Measurements from ENCODE around the gene GYS2. TPM values are rescaled to one million over a fixed set of nuclear protein-coding genes. Genes with fewer than 3 reads are reported as not detected.

Gene GYS2
- total RNA-seq, 1 donor from 2014 or later, result not detected

GRCh38 chr12:21529456-21529855, 75.2 kb downstream of the GYS2 start:
- DNase-seq (ENCODE audit: low read depth), result no peak
- Histone ChIP-seq H3K4me2 (ENCODE audit: low read length) (no peak overlapping the region), H3K27me3 (ENCODE audit: insufficient read depth, low read length) (no peaks in the 10 kb centered on the region), H3K79me2 (ENCODE audit: insufficient read depth, low read length) (no peaks in the 10 kb centered on the region), H3K9me3 (ENCODE audit: insufficient read depth, low read depth, low read length) (no peaks in the 10 kb centered on the region), H3K36me3 (ENCODE audit: insufficient read depth, low read length) (no peaks in the 10 kb centered on the region), H3K9ac (ENCODE audit: low read length) (no peak overlapping the region), H3K27ac (ENCODE audit: low read depth, low read length) (no peak overlapping the region), H2AFZ (ENCODE audit: low read depth, low read length) (no peak overlapping the region), H4K20me1 (ENCODE audit: insufficient read depth, low read length) (no peaks in the 10 kb centered on the region), H3K4me1 (ENCODE audit: insufficient read depth, low read length) (peaks cover 3% of the 10 kb centered on the region), H3K4me3 (ENCODE audit: insufficient read depth, low read depth, low read length) (no peak overlapping the region)
- H3K4me1 Mint-ChIP-seq (ENCODE audit: low read depth, unreplicated experiment), result peaks cover 20% of the 10 kb centered on the region
- no peaks in the 10 kb centered on the region for H3K27me3 Mint-ChIP-seq (ENCODE audit: low read depth, unreplicated experiment)
- H3K4me3 Mint-ChIP-seq (ENCODE audit: unreplicated experiment), result no peak overlapping the region
- no peaks in the 10 kb centered on the region for H3K9me3 Mint-ChIP-seq (ENCODE audit: unreplicated experiment)
- FAIRE-seq, result no peak
- TF ChIP-seq EZH2 (IDR thresholded peaks at IDR 0.05; ENCODE audit: insufficient read depth, low read length) (no peak), CTCF (IDR thresholded peaks at IDR 0.05; ENCODE audit: insufficient read depth, low read depth, low read length) (no peak)
- no peak overlapping the region for H3K27ac Mint-ChIP-seq (ENCODE audit: unreplicated experiment)
- peaks cover 5% of the 10 kb centered on the region for H3K36me3 Mint-ChIP-seq (ENCODE audit: low read depth, unreplicated experiment)

- H4K20me1 ChIP-seq (ENCODE audit: insufficient read depth, low read length), result no peaks in the 10 kb centered on the region
- H3K4me3 ChIP-seq (ENCODE audit: insufficient read depth, low read depth, low read length), result no peak overlapping the region
- no peak overlapping the region for H3K27ac Mint-ChIP-seq (ENCODE audit: unreplicated experiment)
- DNase-seq (ENCODE audit: low read depth) (no peak), FAIRE-seq (no peak)
- H3K9ac ChIP-seq (ENCODE audit: low read length), result no peak overlapping the region
- H3K79me2 ChIP-seq (ENCODE audit: insufficient read depth, low read length), result no peaks in the 10 kb centered on the region
- TF ChIP-seq CTCF (IDR thresholded peaks at IDR 0.05; ENCODE audit: insufficient read depth, low read depth, low read length) (no peak), EZH2 (IDR thresholded peaks at IDR 0.05; ENCODE audit: insufficient read depth, low read length) (no peak)
- no peak overlapping the region for H3K4me2 ChIP-seq (ENCODE audit: low read length)
- H3K4me3 Mint-ChIP-seq (ENCODE audit: unreplicated experiment), result peak overlapping the region; percentile 87
- H3K27me3 Mint-ChIP-seq (ENCODE audit: low read depth, unreplicated experiment), result no peaks in the 10 kb centered on the region
- H3K9me3 Mint-ChIP-seq (ENCODE audit: unreplicated experiment), result no peaks in the 10 kb centered on the region
- no peaks in the 10 kb centered on the region for H3K27me3 ChIP-seq (ENCODE audit: insufficient read depth, low read length)
- no peak overlapping the region for H3K27ac ChIP-seq (ENCODE audit: low read depth, low read length)
- H3K4me1 Mint-ChIP-seq (ENCODE audit: low read depth, unreplicated experiment), result peaks cover 21% of the 10 kb centered on the region
- no peaks in the 10 kb centered on the region for H3K9me3 ChIP-seq (ENCODE audit: insufficient read depth, low read depth, low read length)
- H3K36me3 ChIP-seq (ENCODE audit: insufficient read depth, low read length), result no peaks in the 10 kb centered on the region
- no peak overlapping the region for H2AFZ ChIP-seq (ENCODE audit: low read depth, low read length)
- H3K4me1 ChIP-seq (ENCODE audit: insufficient read depth, low read length), result peaks cover 3% of the 10 kb centered on the region
- H3K36me3 Mint-ChIP-seq (ENCODE audit: low read depth, unreplicated experiment), result peaks cover 2% of the 10 kb centered on the region
These were observed 75.7 kb downstream of the GYS2 start for GRCh38 chr12:21528953-21529352.

GRCh38 chr12:21527451-21528180, 77.0 kb downstream of the GYS2 start:
- Histone ChIP-seq H3K4me2 (ENCODE audit: low read length) (peak overlapping the region; percentile 98), H3K4me3 (ENCODE audit: insufficient read depth, low read depth, low read length) (peak overlapping the region; percentile 66), H3K27me3 (ENCODE audit: insufficient read depth, low read length) (no peaks in the 10 kb centered on the region), H4K20me1 (ENCODE audit: insufficient read depth, low read length) (no peaks in the 10 kb centered on the region), H2AFZ (ENCODE audit: low read depth, low read length) (peak overlapping the region; percentile 89), H3K9ac (ENCODE audit: low read length) (peak overlapping the region; percentile 63), H3K79me2 (ENCODE audit: insufficient read depth, low read length) (no peaks in the 10 kb centered on the region), H3K4me1 (ENCODE audit: insufficient read depth, low read length) (peaks cover 3% of the 10 kb centered on the region), H3K27ac (ENCODE audit: low read depth, low read length) (no peak overlapping the region), H3K9me3 (ENCODE audit: insufficient read depth, low read depth, low read length) (no peaks in the 10 kb centered on the region), H3K36me3 (ENCODE audit: insufficient read depth, low read length) (no peaks in the 10 kb centered on the region)
- FAIRE-seq, result no peak
- H3K27me3 Mint-ChIP-seq (ENCODE audit: low read depth, unreplicated experiment), result no peaks in the 10 kb centered on the region
- H3K9me3 Mint-ChIP-seq (ENCODE audit: unreplicated experiment), result no peaks in the 10 kb centered on the region
- peak overlapping the region; percentile 87 for H3K4me3 Mint-ChIP-seq (ENCODE audit: unreplicated experiment)
- peaks cover 21% of the 10 kb centered on the region for H3K4me1 Mint-ChIP-seq (ENCODE audit: low read depth, unreplicated experiment)
- no peak overlapping the region for H3K27ac Mint-ChIP-seq (ENCODE audit: unreplicated experiment)
- H3K36me3 Mint-ChIP-seq (ENCODE audit: low read depth, unreplicated experiment), result peaks cover 2% of the 10 kb centered on the region
- no peak for TF ChIP-seq EZH2 (IDR thresholded peaks at IDR 0.05; ENCODE audit: insufficient read depth, low read length)
- no peak for TF ChIP-seq CTCF (IDR thresholded peaks at IDR 0.05; ENCODE audit: insufficient read depth, low read depth, low read length)
- peak; percentile 35 for DNase-seq (ENCODE audit: low read depth)

Data from astrocyte (in vitro differentiated cells and primary cell).